HG02678 (cell line): Measurements from ENCODE around the gene SIRT7.

Experiments
- ATAC-seq: cut with Tn5 transposase; IDR thresholded peaks from one replicate; pipeline ENCODE4 v1.9.1; 2021; ENCODE audit warnings: mild to moderate bottlenecking, moderate library complexity; ENCODE audit not compliant: unreplicated experiment

SIRT7 gene

DNA sequence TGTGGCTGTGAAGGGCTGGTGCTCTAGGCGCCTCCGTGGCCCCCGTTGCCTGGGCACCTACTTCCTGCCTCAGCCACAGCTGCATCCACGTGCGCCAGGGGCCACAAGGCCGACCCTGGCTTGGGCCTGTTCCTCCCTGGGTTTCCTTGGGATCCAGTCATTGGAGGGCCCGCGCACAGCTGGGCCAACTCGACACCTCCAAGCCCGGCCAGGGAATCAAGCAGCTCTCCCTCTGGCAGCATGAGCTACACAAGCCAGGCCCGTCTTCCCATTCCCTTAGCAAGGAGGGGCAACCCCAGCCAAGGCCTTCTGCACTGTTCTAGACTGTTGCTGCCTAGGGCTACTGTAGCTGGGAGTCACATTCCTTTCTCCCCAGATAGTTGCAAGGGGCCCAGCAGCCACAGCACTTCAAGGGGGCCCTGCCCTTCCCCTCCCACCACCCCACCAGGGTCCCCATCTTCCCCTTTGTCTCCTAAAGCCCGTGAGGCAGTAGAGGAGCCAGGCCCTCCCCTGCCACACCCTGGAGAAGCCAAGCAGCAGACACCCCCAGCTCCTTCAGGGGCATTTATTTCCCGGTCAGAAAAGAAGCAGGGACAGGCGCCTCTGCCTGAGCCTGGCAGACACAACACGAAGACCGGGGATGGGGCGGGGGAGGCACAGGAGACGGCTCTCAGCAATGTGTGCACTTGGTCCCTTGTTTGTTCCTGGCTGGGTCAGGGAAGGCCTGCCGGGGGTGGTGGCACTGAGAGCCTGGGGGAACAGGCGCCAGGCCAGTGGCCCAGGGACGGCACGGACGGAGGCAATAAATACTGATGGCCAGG is 50.6 kb downstream of the SIRT7 start:
- ATAC-seq = no peak

- ATAC-seq = no peak
Measured at GRCh38 chr17:81866440-81867169, 51.4 kb downstream of the SIRT7 start.

DNA sequence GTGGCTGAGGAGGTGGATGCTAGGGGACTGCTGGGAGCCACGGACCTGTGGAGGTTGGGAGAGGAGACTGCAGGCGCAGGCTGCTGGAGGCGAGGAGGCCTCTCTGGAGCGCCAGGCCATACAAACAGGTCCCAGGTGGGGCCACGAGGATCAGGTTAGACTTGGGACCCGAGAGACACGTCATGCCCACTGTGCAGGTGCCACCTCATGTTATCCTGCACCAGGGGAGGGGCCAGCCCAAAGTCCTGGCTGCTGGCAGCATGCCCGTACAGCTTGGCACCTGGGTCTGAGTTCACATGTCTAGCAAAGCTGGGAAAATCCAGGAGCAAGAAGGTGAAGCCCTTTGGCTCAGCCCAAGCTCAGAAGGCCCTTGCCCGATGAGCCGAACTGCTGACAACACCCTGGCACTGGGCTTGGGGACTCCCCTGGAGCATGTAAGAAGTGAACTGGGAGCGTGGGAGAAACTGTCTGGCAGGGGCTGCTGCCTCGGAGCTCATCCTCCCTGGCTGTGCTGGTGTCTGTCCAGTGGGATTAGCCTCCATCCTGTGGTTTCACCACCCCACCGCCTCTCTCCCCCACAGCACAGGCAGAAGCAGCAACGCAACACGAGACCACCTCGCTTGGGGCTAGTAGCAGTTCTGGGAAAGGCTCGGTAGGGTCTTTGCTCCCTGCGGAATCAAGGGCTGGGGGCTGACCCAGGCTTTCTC is 52.1 kb downstream of the SIRT7 start:
- ATAC-seq = no peak

DNA sequence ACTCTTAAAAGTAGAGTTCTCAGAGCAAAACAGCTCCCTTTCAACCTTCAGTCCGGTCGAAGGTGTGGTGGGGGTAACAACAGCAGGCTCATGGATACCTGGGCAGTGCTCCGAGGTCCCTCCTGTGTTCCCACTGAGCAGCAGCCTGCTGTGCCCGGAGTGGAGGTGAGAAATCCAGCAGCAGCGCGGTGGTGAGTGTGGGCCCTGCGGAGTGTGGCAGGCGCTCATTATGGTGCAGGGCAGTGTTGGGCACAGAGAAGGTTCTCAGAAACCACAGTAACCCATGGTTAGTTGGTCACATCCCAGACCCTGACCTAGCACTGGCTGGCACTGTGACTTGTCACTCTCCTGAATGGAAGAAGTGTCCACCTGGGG is 52.6 kb downstream of the SIRT7 start:
- ATAC-seq = no peak

- no peak for ATAC-seq
Measured at GRCh38 chr17:81863833-81864768, 53.9 kb downstream of the SIRT7 start.

- no peak for ATAC-seq
Measured at GRCh38 chr17:81863123-81863675, 54.8 kb downstream of the SIRT7 start.
